Inflammatory macrophage treated with lipopolysaccharide for 4 hours (primary cell): ENCODE measurements around the gene CCDC122.
"Not testable (repeated sequence)": the region's sequence is repeated elsewhere in the genome, so short reads cannot be mapped to it uniquely, and the experiment has no call there.

Experiments used
- DNase-seq: peaks from one replicate; pipeline ENCODE4 v3.0.0-alpha.2; 2020

CCDC122 gene

DNA sequence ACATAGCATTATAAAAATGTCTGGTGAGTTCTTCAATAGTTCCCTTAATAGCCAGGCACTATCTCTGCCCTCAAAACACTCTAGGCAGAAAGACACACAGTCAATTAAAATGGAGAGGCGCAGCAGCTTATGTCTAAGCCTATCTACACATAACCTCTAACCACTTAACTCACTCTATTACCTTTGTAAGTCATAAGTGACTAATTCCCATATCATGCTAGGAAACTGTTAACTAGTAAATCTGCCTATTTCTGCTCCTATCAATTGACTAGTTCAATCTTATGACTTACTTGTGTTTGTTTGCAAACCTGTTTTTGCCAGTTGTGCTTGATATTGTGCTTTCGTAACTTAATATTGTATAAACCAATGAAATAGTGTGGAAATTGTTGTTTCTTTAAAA is 3.2 kb downstream of the CCDC122 start:
- DNase-seq, result no peak

- peak; percentile 34 for DNase-seq
Measured at GRCh38 chr13:43874504-43875092, 4.9 kb downstream of the CCDC122 start.

- no peak for DNase-seq
Measured at GRCh38 chr13:43872181-43872580, 7.4 kb downstream of the CCDC122 start.

GRCh38 chr13:43865892-43866291 is 13.6 kb downstream of the CCDC122 start:
- DNase-seq, result no peak

DNA sequence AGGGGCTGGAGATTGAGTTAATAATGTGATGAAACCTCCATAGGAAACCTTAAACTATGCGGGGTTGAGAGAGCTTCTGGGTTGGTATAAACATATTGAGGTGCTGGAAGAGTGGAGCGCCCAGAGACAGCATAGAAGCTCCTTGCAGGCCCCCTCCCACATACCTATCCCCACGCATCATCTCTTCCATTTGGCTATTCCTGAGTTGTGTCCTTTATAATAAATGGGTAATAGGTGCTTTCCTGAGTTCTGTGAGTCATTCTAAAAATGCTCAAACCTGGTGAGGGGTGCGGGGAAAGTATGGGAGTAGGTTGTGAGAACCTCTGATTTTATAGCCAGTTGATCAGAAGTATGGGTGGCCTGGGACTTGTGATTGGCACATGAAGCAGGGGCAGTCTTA is 14.6 kb downstream of the CCDC122 start:
- DNase-seq, result no peak

- no peak for DNase-seq
Measured at GRCh38 chr13:43861863-43862262, 17.7 kb downstream of the CCDC122 start.

GRCh38 chr13:43852923-43853404 is 26.6 kb downstream of the CCDC122 start:
- no peak for DNase-seq

DNA sequence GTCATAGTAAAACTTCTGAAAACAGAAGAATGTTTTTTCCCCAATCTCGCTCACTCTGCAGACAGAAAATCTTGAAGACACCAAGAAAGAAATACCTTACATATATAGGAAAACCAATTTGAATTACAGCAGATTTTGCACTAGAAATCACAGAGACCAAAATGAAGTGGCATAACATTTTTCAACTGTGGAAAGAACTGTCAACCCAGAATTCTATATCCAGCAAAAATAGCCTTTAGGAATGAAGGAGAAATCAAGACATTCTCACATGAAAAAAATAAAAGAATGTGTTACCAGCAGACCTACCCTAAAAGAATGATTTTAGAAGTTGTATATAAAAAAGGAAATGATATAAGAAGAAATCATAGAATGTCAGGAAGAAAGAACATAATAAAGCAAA is 28.7 kb downstream of the CCDC122 start:
- DNase-seq, result no peak

DNA sequence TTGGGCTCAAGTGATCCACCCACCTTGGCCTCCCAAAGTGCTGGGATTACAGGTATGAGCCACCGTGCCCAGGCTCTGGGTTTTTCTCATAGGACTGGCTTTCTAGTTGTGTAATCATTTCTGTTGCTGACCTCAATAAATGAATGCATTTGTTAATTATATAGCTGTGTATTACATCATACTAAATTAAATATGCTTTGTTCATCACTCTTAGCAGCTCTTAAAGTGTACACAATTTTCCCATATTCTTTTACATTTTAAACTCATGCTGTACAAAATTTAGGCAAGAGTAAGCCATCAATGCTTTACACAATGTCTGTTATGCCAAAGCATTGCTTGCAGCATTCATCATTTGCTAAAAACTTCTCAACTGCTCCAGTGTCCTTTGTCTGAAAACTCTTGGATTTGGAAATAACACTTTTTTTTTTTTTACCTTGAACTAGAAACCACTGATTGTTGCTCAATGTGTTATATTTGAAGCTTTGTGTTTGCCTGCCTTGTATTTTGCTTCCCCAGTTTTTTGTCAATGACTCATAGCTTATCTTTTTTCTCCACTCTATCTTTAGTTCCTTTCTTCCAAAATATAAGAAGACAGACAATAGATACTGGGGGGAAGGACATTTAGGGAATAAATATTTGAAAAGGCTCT is 31.4 kb downstream of the CCDC122 start:
- DNase-seq, result peak; percentile 54

GRCh38 chr13:43846496-43847158 is 32.9 kb downstream of the CCDC122 start:
- no peak for DNase-seq

DNA sequence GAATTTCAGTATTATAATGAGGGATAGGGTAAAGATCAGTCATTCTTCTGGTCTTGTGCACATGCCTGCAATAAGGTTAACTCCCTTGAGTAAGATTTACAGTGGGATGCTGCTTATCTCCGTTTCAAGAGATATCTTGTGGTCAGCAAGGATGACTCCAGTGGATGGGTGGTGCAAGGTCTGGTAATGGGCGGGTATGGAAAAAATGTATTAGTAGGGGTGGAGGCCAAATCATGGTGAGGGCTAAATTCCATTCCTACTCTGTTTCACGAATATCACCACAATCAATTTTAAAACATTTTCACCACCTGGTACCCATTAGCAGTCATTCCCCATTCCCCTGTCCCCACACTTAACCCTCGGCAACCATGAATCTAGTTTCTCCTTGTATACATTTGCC is 40.6 kb downstream of the CCDC122 start:
- DNase-seq, result no peak

DNA sequence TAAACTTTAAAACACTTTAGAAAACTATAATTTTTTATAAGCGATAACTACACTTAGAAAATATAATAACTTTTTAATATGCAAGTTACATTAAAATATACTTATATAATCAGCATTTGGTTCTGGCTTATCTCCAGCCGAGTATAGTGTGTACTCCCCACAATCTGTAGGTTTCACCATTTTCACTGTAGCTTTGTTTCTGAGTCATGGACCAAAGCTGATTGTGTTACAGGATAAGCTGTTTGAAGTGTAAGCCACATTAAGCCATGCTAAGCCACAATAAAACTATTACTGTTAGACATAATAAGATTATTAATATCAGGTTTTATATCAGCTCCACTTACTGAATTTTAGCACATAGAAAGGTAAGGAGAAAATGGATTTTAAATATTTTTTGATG is 43.8 kb downstream of the CCDC122 start:
- no peak for DNase-seq

- no peak for DNase-seq
Measured at GRCh38 chr13:43831088-43831487, 48.5 kb downstream of the CCDC122 start.

DNA sequence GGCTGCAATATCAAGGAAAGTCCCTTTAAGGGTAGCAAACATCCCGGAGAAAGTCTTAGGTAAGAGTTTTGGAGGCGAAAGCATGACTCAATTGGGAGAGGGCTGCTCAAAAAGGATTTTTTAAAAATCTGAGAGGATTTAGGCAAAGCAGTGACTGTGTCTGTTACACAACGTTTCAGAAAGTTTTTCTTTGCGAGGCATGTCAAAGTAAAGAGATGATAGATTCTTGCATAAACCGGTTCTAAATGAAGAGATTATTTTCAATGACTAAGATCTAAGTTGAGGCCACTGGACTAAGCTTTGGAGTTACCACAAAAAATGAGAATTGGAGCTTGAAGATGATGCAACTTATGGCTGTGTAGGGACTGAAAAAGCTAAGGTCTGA is 49.1 kb downstream of the CCDC122 start:
- DNase-seq, result peak; percentile 89

DNA sequence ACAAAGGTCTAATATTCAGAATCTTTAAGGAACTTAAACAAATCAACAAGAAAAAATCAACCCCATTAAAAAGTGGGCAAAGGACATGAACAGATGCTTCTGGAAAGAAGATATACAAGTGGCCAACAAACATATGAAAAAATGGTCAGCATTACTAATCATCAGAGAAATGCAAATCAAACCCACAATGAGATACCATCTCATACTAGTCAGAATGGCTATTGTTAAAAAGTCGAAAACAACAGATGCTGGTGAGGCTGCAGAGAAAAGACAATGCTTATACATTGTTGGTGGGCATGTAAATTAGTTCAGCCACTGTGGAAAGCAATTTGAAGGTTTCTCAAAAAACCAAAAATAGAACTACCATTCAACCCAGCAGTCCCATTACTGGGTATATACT is 54.9 kb downstream of the CCDC122 start:
- not testable (repeated sequence) for DNase-seq

- no peak for DNase-seq
Measured at GRCh38 chr13:43822969-43823368, 56.6 kb downstream of the CCDC122 start.

DNA sequence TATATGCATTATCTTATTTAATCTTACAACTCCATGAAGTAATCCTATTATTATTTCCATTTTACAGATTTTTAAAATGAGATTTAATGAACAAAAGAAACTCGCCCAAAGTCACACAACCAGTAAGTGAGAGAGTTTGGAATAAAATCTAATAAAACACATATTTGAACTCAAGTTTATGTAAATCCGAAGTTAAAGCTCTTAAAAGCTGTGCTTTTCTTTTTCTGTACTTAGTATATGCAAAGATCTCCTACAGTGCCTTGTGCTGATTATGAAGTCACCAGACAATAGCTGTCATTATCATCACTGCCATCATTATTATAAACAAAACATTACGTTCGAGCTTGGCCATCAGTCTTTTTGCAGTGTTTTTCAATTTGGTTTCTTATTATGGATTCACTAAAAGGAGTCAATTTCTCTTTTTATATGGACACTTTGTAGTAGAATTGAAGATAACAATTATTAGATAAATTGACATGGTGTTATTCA is 63.1 kb downstream of the CCDC122 start:
- no peak for DNase-seq

GRCh38 chr13:43815204-43815603 is 64.3 kb downstream of the CCDC122 start:
- DNase-seq, result no peak

- DNase-seq, result no peak
Measured at GRCh38 chr13:43808676-43809075, 70.9 kb downstream of the CCDC122 start.

- no peak for DNase-seq
Measured at GRCh38 chr13:43805681-43806128, 73.8 kb downstream of the CCDC122 start.

DNA sequence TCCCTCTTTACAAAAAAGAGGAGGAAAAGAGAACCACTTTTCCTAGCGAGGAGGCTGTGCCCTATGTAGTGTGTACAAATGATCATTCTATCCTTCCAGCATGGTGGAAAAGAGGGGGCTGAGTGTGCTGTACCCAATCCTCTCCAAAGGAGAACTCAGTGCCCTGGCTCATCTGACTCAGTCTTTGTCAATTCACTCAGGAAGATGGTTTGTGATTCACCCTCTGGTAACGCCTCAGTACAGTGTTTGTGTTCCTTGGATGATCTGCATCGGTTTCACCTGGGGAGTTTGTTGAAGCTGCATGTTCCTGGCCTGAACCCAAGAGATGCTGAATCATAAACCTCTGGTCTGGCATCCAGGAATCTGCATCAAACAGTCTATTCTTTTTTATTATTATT is 74.5 kb downstream of the CCDC122 start:
- peak; percentile 48 for DNase-seq

- DNase-seq, result peak; percentile 57
Measured at GRCh38 chr13:43804461-43805070, 75.0 kb downstream of the CCDC122 start.

- DNase-seq, result no peak
Measured at GRCh38 chr13:43802511-43802910, 77.0 kb downstream of the CCDC122 start.

DNA sequence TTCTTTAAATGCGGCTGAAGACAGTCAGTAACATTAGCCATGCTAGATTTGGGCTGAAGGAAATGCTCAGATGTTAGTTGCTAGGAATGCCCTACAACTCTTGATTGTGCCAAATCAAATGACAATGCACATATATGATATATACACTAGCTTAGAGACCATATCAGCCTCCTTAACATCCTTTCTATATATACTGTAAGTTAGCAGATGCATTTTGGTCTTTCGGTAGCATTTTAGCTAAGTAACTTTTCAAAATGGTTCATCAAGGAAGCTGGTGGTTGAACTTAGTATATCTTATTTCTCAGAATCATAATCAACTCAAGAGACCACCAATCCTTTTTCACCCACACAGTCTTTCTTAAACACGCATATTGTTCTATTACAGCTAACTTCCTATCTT is 78.7 kb downstream of the CCDC122 start:
- no peak for DNase-seq
